ENCODE data around the gene ESYT3.
"Not testable (repeated sequence)": the region's sequence is repeated elsewhere in the genome, so short reads cannot be mapped to it uniquely, and the experiment has no call there.

The ESYT3 gene

GRCh38 chr3:138408751-138409570, 25.5 kb upstream of the ESYT3 start:
- peak; percentile 73 for DNase-seq (ENCODE audit: low read depth, low spot score)

GRCh38 chr3:138412821-138413551, 21.4 kb upstream of the ESYT3 start:
- no peak for DNase-seq (ENCODE audit: low read depth, low spot score)

- not testable (repeated sequence) for DNase-seq (ENCODE audit: low read depth, low spot score)
Observed at GRCh38 chr3:138416236-138416635, 18.2 kb upstream of the ESYT3 start.

- DNase-seq (ENCODE audit: low read depth, low spot score), result peak; percentile 78
Observed at GRCh38 chr3:138417559-138417982, 16.8 kb upstream of the ESYT3 start.

- DNase-seq (ENCODE audit: low read depth, low spot score), result no peak
Observed at GRCh38 chr3:138418601-138419206, 15.7 kb upstream of the ESYT3 start.

- no peak for DNase-seq (ENCODE audit: low read depth, low spot score)
Observed at GRCh38 chr3:138423316-138423715, 11.1 kb upstream of the ESYT3 start.

GRCh38 chr3:138424323-138424722, 10.1 kb upstream of the ESYT3 start:
- no peak for DNase-seq (ENCODE audit: low read depth, low spot score)

- DNase-seq (ENCODE audit: low read depth, low spot score), result no peak
Observed at GRCh38 chr3:138426211-138426610, 8.2 kb upstream of the ESYT3 start.

- not testable (repeated sequence) for DNase-seq (ENCODE audit: low read depth, low spot score)
Observed at GRCh38 chr3:138426754-138427153, 7.7 kb upstream of the ESYT3 start.

- no peak for DNase-seq (ENCODE audit: low read depth, low spot score)
Observed at GRCh38 chr3:138429665-138430064, 4.8 kb upstream of the ESYT3 start.

GRCh38 chr3:138432576-138433240, 1.7 kb upstream of the ESYT3 start:
- no peak for DNase-seq (ENCODE audit: low read depth, low spot score)

GRCh38 chr3:138433892-138434275, 532 bp upstream of the ESYT3 start:
- no peak for DNase-seq (ENCODE audit: low read depth, low spot score)

GRCh38 chr3:138434875-138435772, 708 bp downstream of the ESYT3 start:
- DNase-seq (ENCODE audit: low read depth, low spot score), result no peak

- no peak for DNase-seq (ENCODE audit: low read depth, low spot score)
Observed at GRCh38 chr3:138435840-138436239, 1.4 kb downstream of the ESYT3 start.

- no peak for DNase-seq (ENCODE audit: low read depth, low spot score)
Observed at GRCh38 chr3:138437281-138437680, 2.9 kb downstream of the ESYT3 start.

- DNase-seq (ENCODE audit: low read depth, low spot score), result no peak
Observed at GRCh38 chr3:138438896-138439295, 4.5 kb downstream of the ESYT3 start.

- no peak for DNase-seq (ENCODE audit: low read depth, low spot score)
Observed at GRCh38 chr3:138439646-138440045, 5.2 kb downstream of the ESYT3 start.

GRCh38 chr3:138440121-138440521, 5.7 kb downstream of the ESYT3 start:
- no peak for DNase-seq (ENCODE audit: low read depth, low spot score)

- no peak for DNase-seq (ENCODE audit: low read depth, low spot score)
Observed at GRCh38 chr3:138440596-138440995, 6.2 kb downstream of the ESYT3 start.

- no peak for DNase-seq (ENCODE audit: low read depth, low spot score)
Observed at GRCh38 chr3:138441256-138441655, 6.8 kb downstream of the ESYT3 start.

- DNase-seq (ENCODE audit: low read depth, low spot score), result no peak
Observed at GRCh38 chr3:138441742-138442141, 7.3 kb downstream of the ESYT3 start.

Measured in iPS DF 19.7 (cell line).